HEK293T (cell line): Measurements from ENCODE around the gene RPS27L.
"Not testable (repeated sequence)": the region's sequence is repeated elsewhere in the genome, so short reads cannot be mapped to it uniquely, and the experiment has no call there.

Experiments used
- ARNT ChIP-seq: fragments of 450-650 bp; IDR thresholded peaks from 2 replicates; pipeline ENCODE4 v1.6.1; 2017; ENCODE audit warnings: mild to moderate bottlenecking
- FOXK2 ChIP-seq: fragments of 450-650 bp; IDR thresholded peaks from 2 replicates; pipeline ENCODE4 v1.6.1; 2016; ENCODE audit warnings: mild to moderate bottlenecking
- SP1 ChIP-seq: fragments of 450-650 bp; IDR thresholded peaks from 2 replicates; pipeline ENCODE4 v1.6.1; 2017
- TARDBP ChIP-seq: fragments of 450-650 bp; IDR thresholded peaks from 2 replicates; pipeline ENCODE4 v1.6.1; 2016

- not testable (repeated sequence) for TF ChIP-seq FOXK2, TARDBP, ARNT, SP1
Measured at GRCh38 chr15:63098901-63099300, 58.4 kb downstream of the RPS27L start.
